Esophagus (tissue), 2 donors: ENCODE results near the gene MTAP. TPM values are rescaled to one million over a fixed set of nuclear protein-coding genes. Genes with fewer than 3 reads are reported as not detected.

Experiments
- H3K27ac ChIP-seq, 2 donors: one replicate each; pipeline ENCODE4 v1.5.1; 2013; ENCODE audit warnings: low read depth in 2 of 2, mild to moderate bottlenecking in 2 of 2, inconsistent platforms in 1 of 2, low read length in 1 of 2, moderate library complexity in 1 of 2
- H3K27me3 ChIP-seq, 2 donors: one replicate each; pipeline ENCODE4 v1.6.1; 2013; ENCODE audit warnings: low read length in 2 of 2, control low read depth in 1 of 2, mild to moderate bottlenecking in 1 of 2; ENCODE audit not compliant: insufficient read depth in 2 of 2, control insufficient read depth in 1 of 2
- H3K36me3 ChIP-seq, 2 donors: one replicate each; pipeline ENCODE4 v1.6.1; 2013; ENCODE audit warnings: low read length in 1 of 2; ENCODE audit not compliant: control insufficient read depth in 2 of 2, insufficient read depth in 2 of 2
- H3K4me1 ChIP-seq, 2 donors: one replicate each; pipeline ENCODE4 v1.6.1; 2013; ENCODE audit warnings: low read length in 1 of 2; ENCODE audit not compliant: control insufficient read depth in 2 of 2, insufficient read depth in 2 of 2
- H3K4me3 ChIP-seq, 2 donors: one replicate each; pipeline ENCODE4 v1.5.1; 2013; ENCODE audit warnings: low read length in 2 of 2, mild to moderate bottlenecking in 2 of 2, low read depth in 1 of 2, moderate library complexity in 1 of 2
- H3K9me3 ChIP-seq, 2 donors: one replicate each; pipeline ENCODE4 v1.6.1; 2013; ENCODE audit warnings: mild to moderate bottlenecking in 2 of 2, low read depth in 1 of 2, low read length in 1 of 2, moderate library complexity in 1 of 2; ENCODE audit not compliant: control insufficient read depth in 2 of 2, insufficient read depth in 1 of 2
- WGBS, 2 donors: extraction: QIAGEN DNeasy Blood & Tissue Kit; methylation state at CpG; one replicate each; pipeline ENCODE4 v1.1.7; 2013; 5-methylcytosine and 5-hydroxymethylcytosine counted together
- polyA plus RNA-seq, 2 donors: library from polyadenylated mRNA; stranded (reverse); fragments of 200-250 nt; gene quantifications; one replicate each; pipeline ENCODE4 v1.2.3, GENCODE V29; 2013
- donor health status: healthy with polysubstance abuse.
- donor health status: Bipolar disorder and iron deficiency.

Gene MTAP
- polyA plus RNA-seq, 2 donors: 11.5 to 14.9 TPM

- 99% methylated on average over 3 of the region's 3 CpGs for WGBS, 2 donors
- no peak overlapping the region for H3K27ac ChIP-seq
- no peaks in the 10 kb centered on the region for H3K27me3 ChIP-seq
- H3K4me1 ChIP-seq: peaks cover 2 to 5% of the 10 kb centered on the region in 2 donors
- peaks cover 2 to 5% of the 10 kb centered on the region in 2 donors for H3K36me3 ChIP-seq
- no peaks in the 10 kb centered on the region for H3K9me3 ChIP-seq
- no peak overlapping the region for H3K4me3 ChIP-seq
Observed at GRCh38 chr9:21835121-21835520, 32.7 kb downstream of the MTAP start.

GRCh38 chr9:21836437-21837161 lies 34.2 kb downstream of the MTAP start:
- peak overlapping the region; percentile 85 to 92 for H3K27ac ChIP-seq

GRCh38 chr9:21837501-21837900 lies 35.1 kb downstream of the MTAP start:
- peak overlapping the region; percentile 85 to 88 for H3K27ac ChIP-seq
- WGBS, 2 donors: 84 to 92% methylated on average over 6 of the region's 6 CpGs
- H3K27me3 ChIP-seq: no peaks in the 10 kb centered on the region
- peaks cover 2 to 5% of the 10 kb centered on the region in 2 donors for H3K4me1 ChIP-seq
- H3K4me3 ChIP-seq: no peak overlapping the region
- H3K9me3 ChIP-seq: peaks cover 0 to 3% of the 10 kb centered on the region in 2 donors
- peaks cover 5 to 19% of the 10 kb centered on the region in 2 donors for H3K36me3 ChIP-seq

More at GRCh38 chr9:21836437-21837161, 34.2 kb downstream of the MTAP start:
- peaks cover 0 to 3% of the 10 kb centered on the region in 2 donors for H3K9me3 ChIP-seq
- 34 to 57% methylated on average over 7 of the region's 7 CpGs for WGBS, 2 donors
- H3K27me3 ChIP-seq: no peaks in the 10 kb centered on the region
- H3K36me3 ChIP-seq: peaks cover 5 to 19% of the 10 kb centered on the region in 2 donors
- peaks cover 2 to 5% of the 10 kb centered on the region in 2 donors for H3K4me1 ChIP-seq
- no peak overlapping the region for H3K4me3 ChIP-seq

GRCh38 chr9:21840647-21841046 lies 38.2 kb downstream of the MTAP start:
- Histone ChIP-seq H3K27ac (no peak overlapping the region), H3K4me3 (no peak overlapping the region), H3K9me3 (peaks cover 0 to 3% of the 10 kb centered on the region in 2 donors), H3K27me3 (no peaks in the 10 kb centered on the region), H3K36me3 (peaks cover 5 to 17% of the 10 kb centered on the region in 2 donors), H3K4me1 (peaks cover 0 to 2% of the 10 kb centered on the region in 2 donors)
- 50 to 97% methylated on average over 2 of the region's 2 CpGs for WGBS, 2 donors

GRCh38 chr9:21841133-21841532 lies 38.7 kb downstream of the MTAP start:
- H3K4me3 ChIP-seq: no peak overlapping the region
- WGBS, 2 donors: 87 to 88% methylated on average over 1 of the region's 1 CpG
- no peaks in the 10 kb centered on the region for H3K27me3 ChIP-seq
- H3K9me3 ChIP-seq: peaks cover 0 to 3% of the 10 kb centered on the region in 2 donors
- no peak overlapping the region for H3K27ac ChIP-seq
- peaks cover 5 to 17% of the 10 kb centered on the region in 2 donors for H3K36me3 ChIP-seq
- H3K4me1 ChIP-seq: no peaks in the 10 kb centered on the region

GRCh38 chr9:21848615-21849014 lies 46.2 kb downstream of the MTAP start:
- no peak overlapping the region for H3K4me3 ChIP-seq
- no peaks in the 10 kb centered on the region for H3K9me3 ChIP-seq
- no peaks in the 10 kb centered on the region for H3K4me1 ChIP-seq
- H3K27ac ChIP-seq: no peak overlapping the region
- 95 to 97% methylated on average over 4 of the region's 4 CpGs for WGBS, 2 donors
- peaks cover 0 to 4% of the 10 kb centered on the region in 2 donors for H3K36me3 ChIP-seq
- H3K27me3 ChIP-seq: no peaks in the 10 kb centered on the region

GRCh38 chr9:21852754-21853153 lies 50.3 kb downstream of the MTAP start:
- no peak overlapping the region for H3K4me3 ChIP-seq
- no peaks in the 10 kb centered on the region for H3K4me1 ChIP-seq
- 50 to 66% methylated on average over 3 of the region's 3 CpGs for WGBS, 2 donors
- H3K27ac ChIP-seq: no peak overlapping the region
- H3K36me3 ChIP-seq: peaks cover 3 to 11% of the 10 kb centered on the region in 2 donors
- H3K9me3 ChIP-seq: no peaks in the 10 kb centered on the region
- H3K27me3 ChIP-seq: no peaks in the 10 kb centered on the region

- Histone ChIP-seq H3K9me3 (no peaks in the 10 kb centered on the region), H3K27ac (no peak overlapping the region), H3K27me3 (no peaks in the 10 kb centered on the region), H3K36me3 (peaks cover 5 to 11% of the 10 kb centered on the region in 2 donors), H3K4me3 (no peak overlapping the region), H3K4me1 (no peaks in the 10 kb centered on the region)
- 75 to 93% methylated on average over 2 of the region's 2 CpGs for WGBS, 2 donors
Observed at GRCh38 chr9:21853414-21853813, 51.0 kb downstream of the MTAP start.

GRCh38 chr9:21854119-21854518 lies 51.7 kb downstream of the MTAP start:
- Histone ChIP-seq H3K36me3 (peaks cover 6 to 11% of the 10 kb centered on the region in 2 donors), H3K27me3 (no peaks in the 10 kb centered on the region), H3K4me3 (no peak overlapping the region), H3K4me1 (no peaks in the 10 kb centered on the region), H3K9me3 (no peaks in the 10 kb centered on the region), H3K27ac (no peak overlapping the region)
- WGBS, 2 donors: 68 to 89% methylated on average over 4 of the region's 4 CpGs

- Histone ChIP-seq H3K27ac (no peak overlapping the region), H3K36me3 (peaks cover 6 to 11% of the 10 kb centered on the region in 2 donors), H3K4me1 (no peaks in the 10 kb centered on the region), H3K9me3 (no peaks in the 10 kb centered on the region), H3K4me3 (no peak overlapping the region), H3K27me3 (no peaks in the 10 kb centered on the region)
- WGBS, 2 donors: 67 to 88% methylated on average over 11 of the region's 11 CpGs
Observed at GRCh38 chr9:21854594-21854993, 52.2 kb downstream of the MTAP start.
